Cerebellar cortex (tissue), 1 donor: Measurements from ENCODE around the gene MAT2A.
"Not testable (repeated sequence)": the region's sequence is repeated elsewhere in the genome, so short reads cannot be mapped to it uniquely, and the experiment has no call there.

Experiments
- DNase-seq: peaks from one replicate; pipeline ENCODE4 v3.0.0-alpha.2; 2015; ENCODE audit warnings: low spot score

MAT2A gene

GRCh38 chr2:85547859-85548607, 9.1 kb downstream of the MAT2A start:
- DNase-seq: no peak

DNA sequence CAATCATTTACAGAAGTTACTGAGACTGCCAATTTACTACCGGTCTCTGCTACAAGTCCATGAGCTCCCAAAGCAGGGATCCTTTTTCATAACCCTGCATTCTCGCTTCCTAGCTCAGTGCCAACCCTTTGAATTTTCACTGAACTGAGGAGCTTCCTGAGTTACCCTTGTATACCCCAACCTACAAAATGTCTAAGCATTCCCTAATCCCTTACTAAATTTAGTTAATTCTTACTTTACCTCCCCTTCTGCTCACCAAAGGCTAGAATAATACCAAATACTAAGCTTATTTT, 9.6 kb downstream of the MAT2A start:
- DNase-seq: no peak

DNA sequence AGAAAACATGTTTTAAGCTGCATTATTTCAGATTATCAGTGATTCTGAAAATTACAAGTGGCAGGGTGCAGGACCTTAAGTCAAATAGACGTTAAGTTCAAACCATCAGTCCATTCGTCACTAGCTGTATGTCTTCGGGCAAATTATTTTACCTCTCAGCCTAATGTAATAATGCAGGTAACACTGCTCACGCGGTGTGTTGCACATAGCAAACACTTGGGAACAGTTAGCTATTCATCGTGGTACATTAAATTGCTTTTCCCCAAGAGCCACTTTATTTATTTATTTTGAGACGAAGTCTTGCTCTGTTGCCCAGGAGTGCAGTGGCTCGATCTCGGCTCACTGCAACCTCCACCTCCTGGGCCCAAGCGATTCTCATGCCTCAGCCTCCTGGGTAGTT, 10.1 kb downstream of the MAT2A start:
- no peak for DNase-seq

GRCh38 chr2:85549826-85550225, 10.9 kb downstream of the MAT2A start:
- DNase-seq: no peak

DNA sequence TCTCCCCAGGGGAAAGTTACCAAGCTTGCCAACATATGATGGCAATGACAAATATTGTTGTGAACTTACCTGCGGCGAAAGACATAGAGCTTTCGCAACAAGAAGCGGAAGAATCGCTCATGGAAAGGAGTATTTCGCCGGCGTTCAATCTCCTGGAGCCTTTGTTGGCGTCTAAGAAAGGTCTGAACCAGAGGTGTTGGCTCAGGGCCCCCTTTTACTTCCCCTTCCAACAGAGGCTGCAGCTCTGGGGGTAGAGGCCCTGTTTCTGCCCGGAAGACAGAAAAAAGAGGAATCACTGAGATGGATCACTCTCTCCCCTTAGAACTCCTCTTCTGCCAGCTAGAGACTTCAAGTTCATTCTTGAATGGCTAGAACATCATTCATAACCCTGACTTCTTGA, 11.5 kb downstream of the MAT2A start:
- DNase-seq: no peak

DNA sequence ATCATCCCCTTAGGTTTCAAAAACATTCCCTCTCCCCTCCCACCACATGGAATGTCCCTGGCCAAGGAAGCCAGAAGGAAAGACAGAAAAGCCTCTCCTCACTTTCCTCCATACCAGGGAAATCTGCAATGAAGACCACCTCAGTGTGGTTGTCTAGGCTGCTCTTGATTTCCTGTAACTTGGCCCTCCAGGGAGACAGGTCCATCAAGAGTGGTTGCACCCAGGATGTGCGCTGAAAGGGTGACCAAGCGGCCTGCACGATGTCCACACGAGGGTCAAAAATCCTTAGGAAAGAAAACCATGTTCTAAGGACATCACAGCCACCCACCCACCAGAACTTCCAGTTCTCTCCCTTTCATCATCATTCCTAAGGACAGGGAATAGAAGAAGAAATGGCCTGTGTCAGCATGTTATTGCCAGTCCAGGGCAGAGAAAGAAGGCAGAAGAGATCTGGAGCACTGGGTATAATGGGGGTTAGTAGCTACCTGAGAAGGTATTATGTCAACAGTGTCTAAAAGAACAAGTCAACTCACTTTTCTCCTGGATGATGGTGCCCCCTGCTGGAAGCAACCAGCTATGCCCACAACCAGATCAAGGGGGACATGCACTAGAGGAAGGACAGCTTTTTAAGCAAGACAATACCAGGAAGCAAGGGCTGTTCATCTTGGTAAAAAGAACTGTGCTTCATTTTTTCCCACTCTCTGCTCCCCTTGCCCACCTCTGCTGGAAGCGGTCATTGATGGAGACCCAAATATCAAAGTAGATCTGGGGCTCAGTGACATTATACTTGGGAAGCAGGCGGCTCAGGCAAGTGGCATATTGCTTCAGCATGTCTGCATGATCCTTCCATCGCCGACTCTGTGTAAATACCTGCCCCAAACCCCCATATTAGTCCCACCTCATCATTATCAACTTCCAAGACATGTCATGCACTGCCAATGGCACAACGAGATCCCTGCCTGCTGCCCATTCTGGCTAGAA, 13.0 kb downstream of the MAT2A start:
- DNase-seq: peak; percentile 92

- DNase-seq: no peak
Measured at GRCh38 chr2:85553184-85553583, 14.2 kb downstream of the MAT2A start.

- DNase-seq: no peak
Measured at GRCh38 chr2:85554980-85555612, 16.1 kb downstream of the MAT2A start.

- DNase-seq: no peak
Measured at GRCh38 chr2:85557130-85557529, 18.2 kb downstream of the MAT2A start.

GRCh38 chr2:85558160-85558559, 19.2 kb downstream of the MAT2A start:
- no peak for DNase-seq

GRCh38 chr2:85560403-85560726, 21.4 kb downstream of the MAT2A start:
- DNase-seq: not testable (repeated sequence)

GRCh38 chr2:85560812-85561279, 21.9 kb downstream of the MAT2A start:
- no peak for DNase-seq

DNA sequence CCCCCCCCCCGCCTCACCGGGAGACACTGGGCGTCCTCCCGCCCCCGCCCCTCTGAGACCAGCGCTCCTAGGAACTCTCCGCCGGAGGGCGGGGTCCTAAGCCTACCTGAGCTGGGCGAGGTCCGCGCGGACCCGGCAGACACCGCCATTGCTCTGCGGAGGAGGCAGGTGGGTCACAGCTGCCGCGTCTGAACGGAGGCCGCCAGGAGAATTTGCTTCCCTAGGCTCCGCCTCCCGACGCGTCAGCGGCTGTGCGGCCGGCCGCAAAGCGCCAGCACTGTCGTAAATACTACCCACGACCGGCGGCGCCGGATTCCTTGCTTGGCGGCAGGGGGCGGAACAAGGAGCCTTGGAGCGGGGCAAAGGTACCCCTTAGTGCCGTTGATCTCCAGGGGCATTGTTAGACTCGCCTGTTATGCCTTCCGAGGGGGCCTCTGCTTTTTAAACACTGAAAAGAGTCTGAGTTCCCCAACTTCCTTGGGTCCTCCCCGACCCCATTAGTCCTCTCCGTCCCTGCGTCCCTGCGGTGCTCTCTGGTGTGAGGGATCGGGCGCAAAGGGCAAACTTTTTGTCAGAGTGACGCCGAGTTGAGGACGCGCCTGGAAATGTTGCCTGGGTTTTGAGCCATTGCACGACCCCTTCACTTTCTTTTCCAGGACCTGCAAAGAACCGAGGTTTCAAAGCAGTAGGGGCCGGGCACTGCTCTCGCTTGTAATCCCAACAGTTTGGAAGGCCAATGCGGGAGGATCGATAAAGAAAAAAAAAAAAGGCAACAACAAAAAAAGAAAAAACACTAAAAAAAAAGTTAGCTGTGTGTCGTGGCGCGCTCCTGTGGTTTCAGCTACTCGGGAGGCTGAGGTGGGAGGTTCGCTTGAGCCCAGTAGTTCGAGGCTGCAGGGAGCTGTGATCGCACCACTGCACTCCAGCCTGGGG, 22.6 kb downstream of the MAT2A start, which contains the start of gene GGCX:
GGCX (minus strand) TSS at position 214 of the 933 bp plus-strand sequence; CDS start at position 149, 65 bp downstream.
- peak; percentile 94 for DNase-seq

DNA sequence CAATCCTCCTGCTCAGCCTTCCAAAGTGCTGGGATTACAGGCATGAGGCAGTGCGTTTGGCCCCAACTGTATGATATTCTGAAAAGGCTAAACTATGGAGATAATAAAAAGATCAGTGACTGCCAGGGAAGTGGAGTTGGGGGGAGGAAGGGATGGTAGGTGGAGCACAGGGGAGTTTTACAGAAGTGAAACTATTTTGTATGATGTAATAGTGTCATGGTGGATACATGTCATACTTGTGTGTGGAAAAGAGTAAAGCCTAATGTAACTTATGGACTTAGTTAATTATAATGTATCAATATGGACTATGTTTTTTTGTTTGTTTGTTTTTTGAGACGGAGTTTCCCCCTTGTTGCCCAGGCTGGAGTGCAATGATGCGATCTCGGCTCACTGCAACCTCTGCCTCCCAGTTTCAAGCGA, 25.2 kb downstream of the MAT2A start:
- DNase-seq: no peak

DNA sequence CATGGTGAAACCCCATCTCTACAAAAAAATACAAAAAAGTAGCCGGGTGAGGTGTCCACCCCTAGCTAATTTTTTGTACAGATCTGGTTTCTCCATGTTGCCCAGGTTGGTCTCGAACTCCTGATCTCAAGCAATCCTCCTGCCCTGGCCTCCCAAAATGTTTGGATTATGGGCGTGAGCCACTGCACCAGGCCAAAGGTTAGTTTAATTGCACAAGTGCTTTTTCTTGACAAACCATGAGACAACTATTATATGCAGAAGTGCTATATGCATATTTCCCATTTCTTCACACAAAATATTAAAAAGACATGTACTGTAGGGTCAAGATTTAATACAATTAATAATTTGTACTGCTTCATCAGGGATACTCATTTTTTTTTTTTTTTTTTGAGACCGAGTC, 27.3 kb downstream of the MAT2A start:
- DNase-seq: no peak

DNA sequence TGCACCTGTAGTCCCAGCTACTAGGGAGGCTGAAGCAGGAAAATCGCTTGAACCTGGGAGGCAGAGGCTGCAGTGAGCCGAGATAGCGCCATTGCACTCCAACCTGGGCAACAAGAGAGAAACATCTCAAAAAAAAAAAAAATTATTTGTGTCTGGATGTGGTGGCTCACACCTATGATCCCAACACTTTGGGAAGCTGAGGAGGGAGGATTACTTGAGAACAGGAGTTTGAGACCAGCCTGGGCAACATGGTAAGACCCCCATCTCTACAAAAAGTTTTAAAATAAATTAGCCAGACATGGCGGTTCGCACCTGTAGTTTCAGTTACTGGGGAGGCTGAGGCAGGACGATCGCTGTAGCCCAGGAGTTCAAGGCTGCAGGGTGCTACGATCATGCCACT, 36.8 kb downstream of the MAT2A start:
- no peak for DNase-seq

- DNase-seq: no peak
Measured at GRCh38 chr2:85577063-85577385, 38.1 kb downstream of the MAT2A start.

DNA sequence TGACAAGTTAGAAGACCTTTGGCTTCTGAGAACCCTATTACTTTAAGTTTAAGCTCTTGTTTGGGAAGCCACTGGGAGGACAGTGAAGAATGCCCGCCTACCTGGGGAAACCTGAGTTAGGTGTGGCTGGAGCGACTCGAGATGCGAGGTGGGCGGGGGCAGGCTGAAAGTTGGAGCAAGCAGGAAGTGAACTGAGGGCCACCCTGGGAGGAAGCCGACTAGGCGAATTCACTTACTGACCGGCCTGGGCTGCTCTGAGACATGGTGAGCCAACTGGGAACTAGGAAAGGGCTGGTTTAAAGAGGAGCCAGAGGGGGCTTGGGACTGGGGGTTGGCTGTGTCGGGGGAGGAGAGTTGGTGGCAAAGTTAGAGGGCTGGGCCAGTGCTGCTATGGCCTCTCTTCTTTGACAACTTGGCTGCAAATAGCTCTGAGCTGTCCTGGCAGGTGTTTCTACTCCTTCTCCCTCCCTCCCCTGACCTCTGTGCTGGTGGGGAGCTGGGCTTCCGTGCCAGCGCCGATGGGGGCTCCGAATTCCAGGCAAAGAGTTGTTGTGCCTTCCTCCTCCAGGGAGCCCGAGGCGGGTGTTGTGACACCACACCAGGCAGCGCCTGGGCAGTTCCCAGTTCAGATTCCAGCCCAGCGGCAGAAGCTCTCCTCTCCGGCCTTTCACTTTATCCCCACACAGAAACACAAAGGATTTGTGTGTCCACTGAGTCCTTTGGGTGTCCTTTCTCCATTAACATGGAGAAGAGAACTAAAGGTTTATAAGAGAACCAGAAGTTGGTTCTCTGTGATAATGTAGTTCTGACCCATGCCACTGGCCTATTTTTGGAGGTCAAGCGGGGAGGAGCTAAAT, 38.6 kb downstream of the MAT2A start, which contains the start of gene VAMP8:
VAMP8 (plus strand) TSS at position 201 of the 857 bp plus-strand sequence; CDS start at position 262, 61 bp downstream.
- DNase-seq: peak; percentile 34

- no peak for DNase-seq
Measured at GRCh38 chr2:85578243-85579180, 39.5 kb downstream of the MAT2A start.
